Measurements from ENCODE around the gene MYH15. TPM values are rescaled to one million over a fixed set of nuclear protein-coding genes. Genes with fewer than 3 reads are reported as not detected.

Gene MYH15
- total RNA-seq (2014; rRNA removed; shearing (Covaris generic)): 1.7 and 2.0 TPM in 2 replicates

- DNase-seq (ENCODE audit: low spot score): no peak
Observed at GRCh38 chr3:108510496-108510895, at the start of gene MYH15. MYH15 (minus strand) TSS chr3:108510596; CDS start chr3:108510530, 66 bp downstream.

GRCh38 chr3:108555966-108556581 lies 45.7 kb upstream of the MYH15 start:
- no peak for DNase-seq (ENCODE audit: low spot score)

DNA sequence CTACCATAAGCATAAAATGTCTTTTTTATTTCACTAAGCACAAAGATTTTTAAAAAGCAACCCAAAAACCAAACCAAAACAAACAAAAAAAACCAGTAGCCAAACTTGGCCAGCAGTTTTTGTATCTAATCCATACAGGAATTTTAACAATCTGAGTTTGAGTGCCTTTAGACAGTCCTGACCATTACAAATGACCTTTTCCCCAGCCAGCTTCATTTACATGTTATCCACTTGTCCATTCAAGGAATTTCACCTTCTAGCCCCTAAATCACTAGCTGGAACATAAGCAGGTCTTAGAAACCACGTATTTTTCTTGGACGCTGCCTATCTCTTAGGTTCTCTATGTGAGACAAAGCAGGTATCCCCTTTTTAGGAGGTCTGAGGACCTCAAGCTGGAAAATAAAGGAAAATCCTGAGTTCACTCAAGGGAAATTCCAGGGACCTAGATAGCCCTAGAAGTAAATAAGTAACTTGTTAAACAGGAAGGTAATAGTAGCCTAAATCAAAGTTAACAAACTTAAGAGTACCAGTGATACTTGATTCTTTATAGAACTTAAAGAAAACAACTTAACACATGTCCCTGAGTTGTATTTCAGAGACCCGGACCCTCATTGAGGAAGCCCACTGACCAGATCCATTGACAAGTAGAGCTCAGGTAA lies 44.6 kb upstream of the MYH15 start:
- no peak for DNase-seq (ENCODE audit: low spot score)

DNA sequence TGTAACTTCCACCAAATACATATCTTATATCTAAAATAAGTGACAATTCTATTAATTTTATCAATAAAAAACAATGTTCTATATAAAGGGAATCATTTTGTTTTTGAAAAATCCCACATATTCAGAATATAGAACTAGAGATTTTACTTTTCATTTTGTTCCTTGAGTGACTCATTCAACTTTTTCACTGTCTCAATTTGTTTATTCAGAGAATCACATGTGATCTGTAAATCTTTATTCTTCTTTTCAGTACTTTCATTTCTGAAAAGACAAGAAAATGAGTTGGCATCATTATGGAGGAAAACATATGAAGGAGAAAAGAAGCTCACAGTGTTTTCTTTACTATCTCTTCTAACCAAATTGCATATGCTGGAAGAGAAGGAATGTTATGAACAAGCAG lies 43.8 kb upstream of the MYH15 start:
- DNase-seq (ENCODE audit: low spot score): no peak

GRCh38 chr3:108552267-108553159 lies 42.1 kb upstream of the MYH15 start:
- DNase-seq (ENCODE audit: low spot score): peak; percentile 47

DNA sequence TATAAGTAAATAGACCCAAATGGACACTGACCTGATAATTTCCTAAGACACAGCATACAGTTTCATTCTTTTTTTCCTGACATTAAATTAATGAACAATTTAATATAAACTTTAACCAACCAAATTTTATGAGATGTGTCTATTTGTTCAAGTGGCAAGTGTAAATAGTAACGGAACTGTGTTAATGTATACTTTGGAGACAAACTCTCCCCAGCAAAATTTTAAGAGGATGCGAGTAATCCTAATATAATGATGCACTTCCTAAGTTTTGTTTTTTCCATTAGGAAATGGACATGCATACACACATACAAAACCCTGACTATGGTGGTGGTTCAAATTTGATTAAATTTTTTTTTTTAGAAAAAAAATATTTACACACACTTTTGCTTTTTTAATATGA lies 38.5 kb upstream of the MYH15 start:
- DNase-seq (ENCODE audit: low spot score): no peak

DNA sequence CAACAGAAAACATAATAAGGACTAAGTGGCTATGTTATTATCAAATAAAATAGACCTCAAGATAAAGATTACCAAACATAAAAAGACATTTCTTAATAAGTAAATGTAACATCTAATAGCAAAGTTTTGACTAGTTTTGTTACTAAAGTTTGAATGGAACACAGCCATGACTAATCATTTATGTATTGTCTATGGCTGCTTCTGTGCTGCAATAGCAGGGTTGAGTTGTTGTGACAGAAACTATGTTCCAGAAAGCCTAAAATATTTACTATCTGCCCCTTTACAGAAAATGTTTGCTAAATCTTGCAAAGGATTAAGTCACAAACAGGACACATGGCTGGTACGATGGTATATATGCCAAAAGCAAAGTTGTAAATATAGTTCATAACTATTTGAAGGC lies 37.9 kb upstream of the MYH15 start:
- DNase-seq (ENCODE audit: low spot score): no peak

DNA sequence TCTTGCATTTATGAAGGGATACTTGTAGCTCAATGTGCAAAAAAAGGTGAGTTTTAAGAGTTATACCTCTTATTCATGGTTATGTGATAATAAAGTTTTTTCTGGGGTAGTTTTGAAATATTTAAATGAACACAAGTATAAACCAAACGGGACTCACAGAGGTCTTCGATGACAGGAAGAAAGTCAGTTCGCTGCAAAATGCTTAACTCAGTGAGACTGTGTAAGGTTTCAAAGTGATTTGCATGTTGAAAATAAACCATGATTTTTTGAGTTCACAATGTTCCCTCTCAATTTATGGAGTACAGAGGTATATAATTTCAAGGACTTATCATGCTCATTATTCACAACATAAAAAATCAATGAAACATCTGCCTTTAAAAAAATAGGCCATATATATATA lies 36.3 kb upstream of the MYH15 start:
- DNase-seq (ENCODE audit: low spot score): no peak

GRCh38 chr3:108546247-108546646 lies 35.9 kb upstream of the MYH15 start:
- no peak for DNase-seq (ENCODE audit: low spot score)

DNA sequence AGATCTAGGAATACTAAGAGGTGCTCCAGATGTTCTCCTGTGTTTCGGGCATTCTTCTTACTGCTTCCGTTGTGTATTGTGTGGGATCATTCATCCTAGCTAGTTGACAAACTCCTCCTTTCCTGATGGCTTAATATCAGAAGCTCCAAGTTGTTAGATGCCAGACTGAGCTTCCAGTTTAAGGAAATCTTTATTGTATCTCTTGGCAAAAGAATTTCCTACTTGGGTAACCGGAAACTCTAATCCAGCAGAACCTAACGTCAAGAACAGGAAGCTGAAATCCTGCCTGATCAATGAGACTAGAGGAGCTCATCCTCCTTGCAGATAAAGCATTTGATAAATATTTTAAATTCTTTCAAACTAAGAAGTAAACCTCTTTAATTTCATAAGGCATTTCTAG lies 27.7 kb upstream of the MYH15 start:
- DNase-seq (ENCODE audit: low spot score): no peak

- no peak for DNase-seq (ENCODE audit: low spot score)
Observed at GRCh38 chr3:108528459-108529252, 18.3 kb upstream of the MYH15 start.

DNA sequence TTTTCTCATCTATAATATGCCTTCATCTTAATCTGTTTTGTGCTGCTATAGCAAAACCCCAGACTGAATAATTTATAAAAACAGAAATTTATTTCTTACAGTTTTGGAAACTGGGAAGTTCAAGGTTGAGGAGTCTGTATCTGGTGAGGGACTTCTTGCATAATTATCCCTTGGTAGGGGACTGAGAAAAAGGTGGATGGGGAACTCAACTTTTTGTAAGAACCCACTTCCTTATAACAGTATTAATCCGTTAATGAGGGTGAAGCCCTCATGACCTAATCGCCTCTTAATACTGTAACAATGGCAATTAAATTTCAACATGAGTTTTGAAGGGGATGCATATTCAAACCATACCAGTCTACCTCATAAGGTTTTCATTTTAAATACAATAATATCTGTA lies 17.4 kb upstream of the MYH15 start:
- DNase-seq (ENCODE audit: low spot score): no peak

DNA sequence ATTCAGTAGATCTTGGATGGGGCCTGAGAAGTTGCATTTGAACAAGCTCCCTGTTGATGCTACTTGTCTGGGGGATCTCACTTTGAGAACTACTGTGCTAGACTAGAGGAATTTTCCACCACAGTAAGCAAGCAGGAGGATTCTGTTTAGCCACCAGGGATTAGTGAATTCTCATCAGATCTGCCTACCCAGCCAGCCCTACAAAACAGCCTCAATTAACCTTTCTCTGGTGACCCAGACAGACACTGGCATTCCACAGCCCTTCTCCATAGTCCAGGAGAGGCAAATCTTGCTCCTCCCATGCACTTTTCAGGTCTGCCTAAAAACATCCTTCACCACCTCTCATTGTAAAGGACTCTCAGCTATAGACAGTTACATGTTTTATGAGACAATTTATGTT lies 16.7 kb upstream of the MYH15 start:
- no peak for DNase-seq (ENCODE audit: low spot score)

DNA sequence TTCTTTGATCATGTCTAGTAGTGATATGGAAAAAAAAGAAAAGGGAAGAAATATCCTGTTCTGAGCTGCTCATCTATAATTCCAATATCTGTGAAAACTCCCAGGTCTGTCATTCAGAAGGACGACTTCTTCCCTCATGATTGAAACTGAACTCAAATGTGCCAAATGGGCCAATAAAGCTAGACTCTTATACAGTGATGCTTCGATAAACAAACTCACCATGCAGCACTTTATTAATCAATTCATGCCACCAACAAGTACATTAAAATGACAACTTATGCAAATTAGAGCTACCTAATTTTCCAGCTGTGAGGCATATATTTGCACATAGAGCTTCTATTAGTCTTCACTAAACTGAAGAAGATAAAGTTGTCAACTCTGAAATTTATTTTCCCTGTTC lies 15.6 kb upstream of the MYH15 start:
- no peak for DNase-seq (ENCODE audit: low spot score)

GRCh38 chr3:108525256-108525655 lies 14.9 kb upstream of the MYH15 start:
- no peak for DNase-seq (ENCODE audit: low spot score)

DNA sequence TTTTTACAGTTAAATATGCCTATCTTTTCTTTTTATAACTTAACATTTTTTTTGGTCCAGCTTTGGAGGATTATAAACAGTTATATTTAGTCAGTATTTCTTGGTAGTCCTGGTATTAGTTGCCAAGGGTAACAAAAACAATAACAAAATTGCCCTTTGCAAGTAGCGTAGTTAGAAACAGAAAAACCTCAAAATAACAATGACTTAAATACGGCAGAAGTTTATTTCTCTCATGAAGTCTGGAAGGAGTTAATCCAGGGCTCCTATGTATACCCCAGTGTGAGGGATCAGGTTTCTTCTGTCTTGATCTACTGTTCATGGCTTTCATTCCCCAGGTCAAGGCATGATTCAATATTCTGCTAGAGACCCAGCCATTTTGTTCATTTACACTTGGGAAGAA lies 14.1 kb upstream of the MYH15 start:
- DNase-seq (ENCODE audit: low spot score): no peak

- no peak for DNase-seq (ENCODE audit: low spot score)
Observed at GRCh38 chr3:108518895-108519294, 8.5 kb upstream of the MYH15 start.

DNA sequence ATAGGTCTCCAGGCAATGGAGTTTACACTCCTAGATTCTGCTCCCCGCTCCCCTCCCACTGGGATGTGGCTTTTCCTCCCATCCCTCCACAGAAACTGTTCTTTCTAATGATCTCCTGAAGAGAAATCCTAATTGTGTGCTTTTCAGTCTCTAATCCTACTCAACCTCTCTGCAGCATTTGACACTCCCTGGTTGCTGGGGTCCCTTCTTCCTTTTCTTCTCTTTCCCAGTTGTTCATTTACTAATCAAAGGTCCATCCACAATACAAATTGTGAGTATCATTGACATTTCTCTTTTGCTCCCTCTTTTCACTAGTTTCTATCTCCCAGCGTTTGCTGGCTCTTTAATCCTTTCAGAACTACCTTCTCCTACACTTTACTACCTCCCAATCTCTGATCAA lies 6.5 kb upstream of the MYH15 start:
- DNase-seq (ENCODE audit: low spot score): no peak

DNA sequence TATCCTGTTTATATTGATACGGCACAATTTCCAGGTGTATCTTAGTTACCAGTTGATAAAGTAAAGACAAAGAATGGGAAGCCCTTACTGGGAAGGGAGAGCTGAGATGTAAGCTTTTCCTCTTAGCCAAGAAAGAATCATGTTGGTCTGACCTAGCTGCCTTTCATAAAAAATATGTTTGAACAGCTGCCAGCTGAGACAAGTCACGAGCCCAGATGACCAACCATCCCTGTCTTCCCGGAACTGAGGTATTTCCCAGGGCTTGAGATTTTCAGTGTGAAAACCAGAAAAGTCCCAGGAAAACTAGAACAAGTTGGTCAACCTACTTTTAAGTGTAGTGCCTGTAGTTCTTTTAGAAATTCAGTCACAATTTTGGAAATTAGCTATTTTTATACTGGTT lies 3.6 kb upstream of the MYH15 start:
- peak; percentile 8 for DNase-seq (ENCODE audit: low spot score)

- no peak for DNase-seq (ENCODE audit: low spot score)
Observed at GRCh38 chr3:108512671-108513070, 2.3 kb upstream of the MYH15 start.

- DNase-seq (ENCODE audit: low spot score): no peak
Observed at GRCh38 chr3:108511490-108511889, 1.1 kb upstream of the MYH15 start.

DNA sequence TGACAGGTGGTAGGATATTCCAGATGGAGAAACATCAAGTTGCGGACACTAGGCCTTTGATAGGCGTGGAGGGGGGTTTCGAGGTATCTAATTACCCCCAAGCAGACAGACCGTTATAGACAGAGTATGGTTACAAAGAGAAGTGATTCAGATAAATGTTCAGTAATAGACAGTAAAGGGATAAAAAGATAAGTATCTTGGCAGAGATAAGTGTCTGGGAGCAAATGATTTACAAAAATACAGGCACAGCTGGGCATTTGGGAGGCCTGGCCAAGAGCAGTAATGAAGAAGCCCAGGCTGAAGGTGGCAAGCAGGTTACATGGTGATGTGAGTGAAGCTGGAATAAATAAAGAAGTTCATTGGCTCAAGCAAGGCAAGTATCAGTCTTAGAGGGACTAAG lies 659 bp upstream of the MYH15 start:
- no peak for DNase-seq (ENCODE audit: low spot score)

Measured in A172 (cell line).